B cell (primary cell): ENCODE results near the gene FRMD8. TPM values are rescaled to one million over a fixed set of nuclear protein-coding genes. Genes with fewer than 3 reads are reported as not detected.

Experiments
- ATAC-seq: fragments of 200-7000 bp; cut with Tn5 transposase; one replicate; pipeline ENCODE4 v1.10.0; 2021; ENCODE audit warnings: low read depth, mild to moderate bottlenecking, moderate number of reproducible peaks, moderate library complexity
- CTCF ChIA-PET: fragments of 350-600 bp; sonication (Branson Sonifier 250); formaldehyde crosslinking; loops from one replicate; lab custom pipeline; 2021; ENCODE audit warnings: antibody characterized with exemption, inconsistent platforms; lab: Charles Lee
- POLR2A ChIA-PET: fragments of 350-600 bp; sonication (Branson Sonifier 250); formaldehyde crosslinking; loops from one replicate; lab custom pipeline; 2021; ENCODE audit warnings: antibody characterized with exemption; lab: Charles Lee
- DNase-seq: peaks from one replicate; pipeline ENCODE4 v3.0.0; 2013
- H2AFZ ChIP-seq: 2 replicates; pipeline ENCODE4 v1.6.1; 2012; ENCODE audit warnings: mild to moderate bottlenecking, low read depth, low read length; ENCODE audit not compliant: insufficient read depth, poor library complexity, severe bottlenecking
- H3K27ac ChIP-seq, 2 donors: 1 replicate in 1 of 2; 2 replicates in 1 of 2; pipeline ENCODE4 v1.5.1; 2012 to 2013; ENCODE audit warnings: low read length in 2 of 2, mild to moderate bottlenecking in 2 of 2, moderate library complexity in 1 of 2
- H3K27me3 ChIP-seq, 4 experiments: fragments of 200-600 bp in 1 of 4; sonication (generic) in 1 of 4; replicated peaks in 1 of 4; 1 replicate in 2 of 4; 2 replicates in 2 of 4; pipeline versions ENCODE4 v1.6.1 to v1.7.0; 2013 to 2016; ENCODE audit warnings: low read length in 3 of 4, mild to moderate bottlenecking in 2 of 4, mixed read lengths in 1 of 4, moderate library complexity in 1 of 4; ENCODE audit not compliant: insufficient read depth in 4 of 4, control insufficient read depth in 3 of 4; ENCODE audit errors: control extremely low read depth in 1 of 4
- H3K36me3 ChIP-seq, 2 experiments: replicated peaks in 1 of 2; 1 replicate in 1 of 2; 2 replicates in 1 of 2; pipeline versions ENCODE4 v1.6.1 to v1.7.1; 2013; ENCODE audit warnings: low read length in 1 of 2; ENCODE audit not compliant: insufficient read depth in 2 of 2, control insufficient read depth in 1 of 2; ENCODE audit errors: control extremely low read depth in 1 of 2, extremely low read depth in 1 of 2
- H3K4me1 ChIP-seq, 2 donors: fragments of 200-600 bp in 1 of 2; sonication (generic) in 1 of 2; 1 replicate in 1 of 2; 2 replicates in 1 of 2; pipeline versions ENCODE4 v1.5.1 to v1.6.1; 2013 to 2017; ENCODE audit warnings: low read length in 2 of 2; ENCODE audit not compliant: control insufficient read depth in 2 of 2, insufficient read depth in 2 of 2
- H3K4me2 ChIP-seq: replicated peaks from 2 replicates; pipeline ENCODE3; 2012; ENCODE audit warnings: mild to moderate bottlenecking, low read depth, low read length; ENCODE audit not compliant: poor library complexity, severe bottlenecking
- H3K4me3 ChIP-seq, 5 experiments: fragments of 200-600 bp in 1 of 5; sonication (generic) in 1 of 5; 1 replicate in 3 of 5; 2 replicates in 2 of 5; pipeline versions ENCODE4 v1.5.1 to v1.7.0; 2011 to 2016; ENCODE audit warnings: low read length in 4 of 5, mild to moderate bottlenecking in 4 of 5, low read depth in 2 of 5, control low read depth in 1 of 5, moderate library complexity in 1 of 5; ENCODE audit not compliant: insufficient read depth in 1 of 5; ENCODE audit errors: control extremely low read depth in 1 of 5, extremely low read depth in 1 of 5
- H3K79me2 ChIP-seq: fragments of 200-600 bp; sonication (generic); one replicate; pipeline ENCODE4 v1.6.0; 2016; ENCODE audit warnings: low read length; ENCODE audit not compliant: control insufficient read depth, insufficient read depth
- H3K9ac ChIP-seq: fragments of 200-600 bp; sonication (generic); 2 replicates; pipeline ENCODE4 v1.6.1; 2017; ENCODE audit warnings: mild to moderate bottlenecking, low read length, moderate library complexity
- H3K9me3 ChIP-seq, 3 donors: one replicate each; pipeline versions ENCODE4 v1.6.1 to v1.7.1; 2013; ENCODE audit warnings: low read length in 2 of 3; ENCODE audit not compliant: control insufficient read depth in 2 of 3, insufficient read depth in 1 of 3; ENCODE audit errors: control extremely low read depth in 1 of 3
- H4K20me1 ChIP-seq: 2 replicates; pipeline ENCODE4 v1.6.0; 2012; ENCODE audit warnings: mild to moderate bottlenecking, low read length; ENCODE audit not compliant: insufficient read depth, control insufficient read depth, poor library complexity, severe bottlenecking
- H3K27ac Mint-ChIP-seq: one replicate; pipeline ENCODE4 v1.8.0; 2021; ENCODE audit warnings: mixed read lengths
- H3K27me3 Mint-ChIP-seq: one replicate; pipeline ENCODE4 v1.8.0; 2021; ENCODE audit warnings: mixed read lengths
- H3K4me1 Mint-ChIP-seq: one replicate; pipeline ENCODE4 v1.8.0; 2021; ENCODE audit warnings: mixed read lengths
- H3K4me3 Mint-ChIP-seq: one replicate; pipeline ENCODE4 v1.8.0; 2021; ENCODE audit warnings: mixed read lengths
- H3K9me3 Mint-ChIP-seq: one replicate; pipeline ENCODE4 v1.8.0; 2022; ENCODE audit warnings: mixed read lengths; ENCODE audit not compliant: insufficient read depth
- CTCF ChIP-seq: fragments of 200-600 bp; IDR thresholded peaks from one replicate; pipeline ENCODE4 v1.8.0; 2022; ENCODE audit warnings: antibody characterized with exemption, mild to moderate bottlenecking
- EZH2 ChIP-seq: IDR thresholded peaks from 2 replicates; pipeline ENCODE4 v1.6.1; 2012; ENCODE audit warnings: borderline replicate concordance, low read depth, mild to moderate bottlenecking, moderate library complexity, low read length; ENCODE audit not compliant: insufficient read depth, poor library complexity, severe bottlenecking
- WGBS: methylation state at CpG from one replicate; pipeline ENCODE4 v1.1.5; 2013; ENCODE audit warnings: missing lambda C conversion rate; ENCODE audit not compliant: insufficient coverage; 5-methylcytosine and 5-hydroxymethylcytosine counted together
- intact Hi-C: fragments of 100-400 bp; cut with micrococcal nuclease; formaldehyde crosslinking; loops from one replicate; pipeline ENCODE4 v1.10.0; 2022
- polyA plus RNA-seq: library from polyadenylated mRNA; depleted of rRNA; stranded (reverse); fragments of >200 nt; gene quantifications from 2 replicates; pipeline ENCODE4 v1.2.3, GENCODE V29; 2012
- total RNA-seq, 2 donors: library from RNA; stranded (reverse); fragments of 120-200 nt in 1 of 2; gene quantifications; 1 replicate in 1 of 2; 2 replicates in 1 of 2; pipeline versions ENCODE4 v1.2.3 to v1.2.4, GENCODE V29; 2013 to 2022

The FRMD8 gene
- total and polyA plus RNA-seq, 2 donors (not counting 1 experiment from before 2014, with no cell fraction given) = 44.3 to 73.6 TPM

GRCh38 chr11:65379698-65380459, 6.6 kb upstream of the FRMD8 start:
- peak overlapping the region; percentile 85 for H3K27ac Mint-ChIP-seq
- POLR2A ChIA-PET = interaction anchor here (0.6 to 7.2 kb wide), 7 partner anchors 24 to 129 kb away, joined by 3 to 107 read pairs (median 4); partner anchors contain the start of genes MALAT1 and NEAT1
- H3K9ac ChIP-seq = no peak overlapping the region
- H3K4me1 ChIP-seq = peaks cover 30 to 60% of the 10 kb centered on the region in 2 donors
- 99% methylated on average over 10 of the region's 13 CpGs for WGBS
- no peaks in the 10 kb centered on the region for H3K9me3 Mint-ChIP-seq
- CTCF ChIA-PET = interaction anchor here (0.5 to 12.5 kb wide), 10 partner anchors 15 to 161 kb away, joined by 3 to 252 read pairs (median 4); partner anchors contain the start of genes CDC42EP2, MALAT1 and NEAT1
- peak overlapping the region in 1 of 2 donors; percentile 50 for H3K27ac ChIP-seq
- H3K4me2 ChIP-seq = no peak overlapping the region
- peaks cover 0 to 15% of the 10 kb centered on the region in 2 experiments for H3K36me3 ChIP-seq
- H2AFZ ChIP-seq = no peak overlapping the region
- H3K4me3 Mint-ChIP-seq = no peak overlapping the region
- intact Hi-C loops = loop anchor here (5.0 kb wide), 1 partner anchor 192 kb away; the partner anchor contains the start of genes FAM89B and ZNRD2
- no peaks in the 10 kb centered on the region for H4K20me1 ChIP-seq
- peaks cover 53% of the 10 kb centered on the region for H3K4me1 Mint-ChIP-seq
- DNase-seq (no peak), ATAC-seq (no peak)
- peaks cover 44% of the 10 kb centered on the region for H3K79me2 ChIP-seq
- no peak overlapping the region for H3K4me3 ChIP-seq
- H3K27me3 Mint-ChIP-seq = no peaks in the 10 kb centered on the region
- TF ChIP-seq CTCF (no peak), EZH2 (no peak)
- no peaks in the 10 kb centered on the region for H3K9me3 ChIP-seq
- H3K27me3 ChIP-seq = no peaks in the 10 kb centered on the region
